Esophagus mucosa (tissue), 1 donor: ENCODE data around the gene FAHD1. TPM values are rescaled to one million over a fixed set of nuclear protein-coding genes. Genes with fewer than 3 reads are reported as not detected.
"Not testable (repeated sequence)": the region's sequence is repeated elsewhere in the genome, so short reads cannot be mapped to it uniquely, and the experiment has no call there.

ENCODE experiments used
- ATAC-seq: fragments of 200-7000 bp; cut with Tn5 transposase; one replicate; pipeline ENCODE4 v1.9.1; 2020
- total RNA-seq: library from RNA; stranded (reverse); gene quantifications from one replicate; pipeline ENCODE4 v1.2.4, GENCODE V29; 2023
- donor health status: DM: yes; HTN: yes; CAD: no.

FAHD1 gene
- total RNA-seq, 1 donor from 2014 or later = 28.1 TPM

DNA sequence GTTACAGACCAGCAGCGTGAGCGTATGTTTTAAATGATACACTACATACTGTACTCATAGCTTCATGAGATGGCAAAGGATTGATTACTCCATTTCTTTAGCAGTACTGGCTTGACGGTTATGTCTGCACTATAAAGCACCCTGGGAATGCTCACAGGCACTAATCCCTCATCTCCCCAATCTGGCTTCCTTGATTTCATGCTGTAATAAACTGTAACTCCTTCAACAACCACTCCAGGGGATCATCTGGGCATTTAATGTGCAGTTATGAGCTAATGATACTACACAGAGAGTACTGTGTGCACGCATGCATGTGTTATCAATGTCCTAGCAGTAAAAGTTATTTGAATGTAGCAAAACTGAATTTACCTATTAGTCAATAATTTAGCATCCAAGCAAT, 24.8 kb downstream of the FAHD1 start:
- ATAC-seq = no peak

DNA sequence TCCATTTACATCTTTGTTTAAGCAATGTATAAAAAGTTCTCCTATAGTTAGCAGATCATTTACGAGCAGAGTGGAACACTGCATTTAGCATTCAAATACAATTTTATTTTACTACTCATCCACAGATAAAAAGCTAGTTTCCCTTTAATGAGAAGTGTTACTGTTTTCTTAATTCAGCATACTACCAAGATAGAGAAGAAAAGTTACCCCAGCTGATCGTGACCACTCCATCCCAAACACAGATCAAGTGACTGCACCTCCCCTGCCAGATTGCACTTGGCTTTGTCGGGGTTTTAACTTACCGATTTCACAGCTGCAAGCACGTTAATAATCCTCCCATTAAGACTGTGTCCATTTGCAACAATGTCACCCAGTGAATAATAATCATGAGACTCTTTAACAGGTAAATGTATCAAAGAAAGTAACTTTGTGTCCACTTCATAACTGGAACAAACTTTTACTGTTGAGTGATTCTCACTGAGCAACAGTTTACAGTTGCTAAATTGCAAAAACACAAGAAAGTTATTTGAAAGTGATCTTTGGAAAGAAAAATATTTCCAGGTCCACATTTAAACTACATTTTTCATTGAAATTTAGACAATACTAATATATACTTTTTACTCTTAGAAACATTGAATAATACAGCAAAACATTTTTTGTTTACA, 30.6 kb downstream of the FAHD1 start:
- no peak for ATAC-seq

DNA sequence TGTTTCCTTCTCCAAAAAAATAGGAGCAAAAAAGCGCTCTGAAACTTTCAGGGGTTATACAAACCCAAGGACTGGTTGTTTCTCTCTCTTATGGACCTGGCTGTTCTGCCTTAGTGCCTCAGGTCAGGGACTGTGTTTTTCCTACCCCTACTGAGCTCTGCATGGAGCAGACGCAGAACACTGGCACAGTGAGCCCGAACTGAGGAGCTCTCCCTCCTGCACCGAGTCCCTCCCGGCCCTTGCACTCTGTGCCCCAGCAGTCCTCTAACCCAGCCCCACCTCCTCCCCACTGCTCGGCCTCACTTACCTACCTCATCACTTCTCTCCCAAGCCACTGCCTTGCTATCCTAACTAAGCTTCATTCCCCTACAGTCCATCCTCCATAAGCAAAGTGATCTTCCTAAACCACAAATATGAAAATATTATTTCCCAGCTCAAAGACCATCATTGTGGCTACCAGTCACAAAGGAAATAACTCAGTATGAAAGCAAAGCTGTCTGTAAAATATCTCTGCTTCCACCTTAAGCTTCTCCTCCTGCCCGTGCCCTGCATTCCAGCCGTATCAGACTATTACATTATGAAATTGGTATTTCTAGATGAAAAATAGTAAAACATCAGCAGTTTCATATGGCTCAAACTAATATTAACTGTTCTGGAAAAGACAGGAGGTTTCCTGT, 31.3 kb downstream of the FAHD1 start:
- no peak for ATAC-seq

DNA sequence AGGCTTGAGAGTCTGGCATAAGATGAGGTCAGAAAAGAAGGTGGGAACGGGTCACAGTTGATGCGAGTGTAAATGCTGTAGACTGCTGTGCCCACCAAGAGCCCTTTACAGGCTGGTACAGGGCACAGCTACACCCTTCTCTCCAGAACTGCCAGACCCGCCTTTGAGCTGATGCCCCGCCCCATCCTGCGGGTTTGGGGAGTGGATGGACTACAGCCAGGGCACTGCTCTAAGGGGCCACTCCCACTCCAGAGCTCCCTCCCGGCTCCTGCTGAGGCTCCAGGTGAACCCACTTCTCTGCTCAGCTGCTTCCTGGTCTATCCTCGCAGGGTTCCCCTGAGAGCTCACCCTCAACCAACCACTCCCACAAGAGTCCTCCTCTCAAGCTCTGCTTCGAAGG, 32.6 kb downstream of the FAHD1 start:
- ATAC-seq = peak; percentile 73

DNA sequence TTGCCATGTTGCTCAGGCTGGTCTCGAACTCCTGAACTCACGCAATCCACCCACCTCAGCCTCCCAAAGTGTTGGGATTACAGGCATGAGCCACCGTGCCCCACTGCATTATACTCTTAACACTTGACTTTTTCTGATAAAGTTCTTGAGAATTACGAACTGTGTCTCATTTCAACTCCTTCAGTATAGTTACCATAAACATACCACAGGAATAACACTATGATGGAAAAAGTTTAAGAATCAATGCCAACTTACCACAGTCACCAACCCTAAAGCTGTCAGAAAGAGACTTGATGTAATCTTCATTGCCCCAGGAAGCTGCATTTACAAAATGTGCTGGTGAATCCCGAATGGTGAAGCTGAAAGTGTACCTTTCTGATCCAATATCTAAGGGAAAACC, 34.7 kb downstream of the FAHD1 start:
- ATAC-seq = no peak

DNA sequence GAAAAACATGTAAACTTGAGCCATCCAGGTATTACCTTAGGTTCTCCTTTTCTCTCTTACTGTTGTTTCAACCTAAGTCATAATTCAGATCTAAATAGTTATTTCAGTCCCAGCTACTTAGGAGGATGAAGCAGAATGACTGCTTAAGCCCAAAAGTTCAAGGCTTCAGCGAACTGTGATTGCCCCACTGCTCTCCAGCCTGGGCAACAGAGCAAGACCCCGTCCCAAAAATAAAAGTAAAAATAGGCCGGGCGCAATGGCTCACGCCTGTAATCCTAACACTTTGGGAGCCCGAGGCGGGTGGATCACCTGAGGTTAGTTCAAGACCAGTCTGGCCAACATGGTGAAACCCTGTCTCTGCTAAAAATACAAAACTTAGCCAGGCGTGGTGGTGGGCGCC, 35.4 kb downstream of the FAHD1 start:
- no peak for ATAC-seq

DNA sequence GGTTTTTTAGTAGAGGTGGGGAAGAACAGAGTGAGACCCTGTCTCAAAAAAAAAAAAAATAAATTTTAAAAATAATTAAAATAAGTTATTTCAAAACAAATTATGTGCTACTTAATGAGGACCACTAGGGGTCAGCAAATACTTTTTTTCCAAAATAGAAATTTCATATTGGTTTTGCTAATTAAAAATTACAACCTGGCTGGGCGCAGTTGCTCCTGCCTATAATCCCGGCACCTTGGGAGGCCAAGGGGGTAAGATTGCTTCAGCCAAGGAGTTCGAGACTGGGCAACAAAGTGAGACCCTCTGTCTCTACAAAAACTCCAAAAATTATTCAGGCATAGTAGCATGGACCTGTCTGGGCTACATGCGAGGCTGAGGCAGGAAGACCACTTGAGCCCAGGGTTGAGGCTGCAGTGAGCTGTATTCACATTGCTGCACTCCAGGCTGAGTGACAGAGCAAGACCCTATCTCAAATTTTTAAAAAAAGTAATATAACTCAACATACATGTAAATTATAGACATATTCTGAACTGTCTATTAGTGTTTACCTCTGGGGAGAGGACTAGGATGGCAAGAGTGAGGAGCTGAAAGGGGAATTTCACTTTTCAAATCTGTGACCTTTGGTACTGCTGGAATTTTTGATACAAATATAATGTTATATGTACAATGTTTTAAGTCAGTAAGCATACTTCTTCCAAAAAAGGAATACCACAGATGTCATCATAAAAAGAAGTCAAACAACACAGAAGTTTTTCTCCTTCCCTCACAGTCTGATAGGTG, 36.9 kb downstream of the FAHD1 start:
- no peak for ATAC-seq

DNA sequence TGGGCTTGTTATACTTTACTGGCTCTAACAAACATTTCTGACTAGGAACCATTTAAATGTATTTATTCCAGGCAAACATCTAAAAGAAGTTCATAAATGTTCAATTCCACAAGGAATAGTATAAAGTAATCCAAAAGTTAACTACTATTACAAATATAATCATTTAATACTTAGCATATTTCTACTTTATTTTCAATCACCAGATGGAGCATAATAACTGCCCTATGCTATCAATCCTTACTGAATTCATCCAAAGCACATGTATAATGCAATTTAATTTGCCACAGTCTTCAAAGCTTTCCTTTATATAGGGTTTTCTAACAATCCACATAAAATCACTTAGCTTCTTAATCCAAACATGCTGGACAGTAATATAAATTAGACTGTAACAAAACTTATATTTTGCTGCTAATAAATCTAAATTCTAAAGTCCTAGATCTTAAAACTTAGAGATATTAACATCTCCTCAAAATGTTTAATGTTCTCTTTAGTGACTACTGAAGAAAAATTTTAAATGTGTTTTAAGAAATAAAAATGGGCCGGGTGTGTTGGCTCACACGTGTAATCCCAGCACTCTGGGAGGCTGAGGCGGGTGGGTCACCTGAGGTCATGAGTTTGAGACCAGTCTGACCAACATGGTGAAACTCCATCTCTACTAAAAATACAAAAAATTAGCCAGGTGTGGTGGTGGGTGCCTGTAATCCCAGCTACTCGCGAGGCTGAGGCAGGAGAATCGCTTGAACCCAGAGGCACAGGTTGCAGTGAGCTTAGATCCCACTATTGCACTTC, 39.1 kb downstream of the FAHD1 start:
- ATAC-seq = no peak

DNA sequence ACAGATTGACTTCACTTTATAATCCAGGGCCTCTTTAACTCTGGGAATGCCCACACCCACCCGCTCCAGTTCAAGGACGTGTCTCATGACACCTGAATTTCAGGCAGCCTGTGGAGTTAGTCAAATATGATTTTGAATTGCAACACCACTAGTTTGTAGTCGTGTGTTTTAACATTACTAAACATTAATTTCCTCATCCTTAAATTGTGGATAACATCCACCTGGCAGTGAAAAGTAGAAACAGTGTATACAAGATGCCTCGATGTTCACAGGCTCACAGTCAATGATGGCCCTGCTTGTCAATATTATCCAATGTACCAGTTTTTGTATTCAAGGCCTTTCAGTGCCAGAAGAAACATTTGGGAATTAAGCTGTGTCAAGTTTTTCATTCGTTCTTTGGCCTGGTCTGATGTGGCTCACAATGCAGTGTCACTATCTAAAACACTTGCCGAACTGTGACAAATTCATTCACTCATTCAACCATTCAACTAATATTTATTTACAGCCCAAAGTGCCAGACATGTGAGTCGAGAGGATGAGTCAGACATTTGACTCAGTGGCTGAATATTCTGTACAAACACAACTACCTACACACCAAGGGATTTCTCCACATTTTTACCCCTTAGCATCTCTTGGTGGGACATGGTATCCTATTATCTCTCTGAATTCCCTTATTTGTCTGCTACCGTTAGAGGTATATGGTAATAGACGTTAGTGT, 43.5 kb downstream of the FAHD1 start:
- peak; percentile 72 for ATAC-seq

DNA sequence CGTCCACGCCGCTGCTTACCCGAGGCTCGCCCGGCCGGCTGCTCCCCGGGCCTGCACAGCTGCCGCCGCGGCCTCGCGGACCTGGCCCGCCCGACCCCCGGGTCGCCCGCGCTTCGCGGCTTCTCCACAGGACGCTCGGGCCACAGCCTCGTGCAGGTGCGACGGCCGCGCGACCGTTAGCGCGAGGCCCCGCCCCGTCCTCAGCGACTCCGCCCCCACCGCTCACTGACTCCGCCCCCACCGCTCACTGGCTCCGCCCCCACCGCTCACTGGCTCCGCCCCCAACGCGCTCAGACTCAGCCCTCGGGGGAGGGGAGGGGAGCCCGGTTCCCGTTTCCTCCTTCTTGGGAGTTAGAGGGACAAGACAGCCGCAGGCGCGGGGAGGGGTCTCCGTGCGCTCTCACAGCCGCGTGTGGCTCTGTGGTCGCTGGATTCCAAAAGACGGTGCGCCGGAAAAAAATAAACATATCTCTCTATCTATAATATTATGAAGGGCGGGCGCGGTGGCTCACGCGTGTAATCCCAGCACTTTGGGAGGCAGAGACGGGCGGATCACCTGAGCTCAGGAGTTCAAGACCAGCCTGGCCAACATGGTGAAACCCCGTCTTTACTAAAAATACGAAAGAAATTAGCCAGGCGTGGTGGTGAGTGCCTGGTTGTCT, 45.1 kb downstream of the FAHD1 start, which contains the start of gene MEIOB:
Gene MEIOB, minus strand, starts transcription at position 191 of the 662 bp plus-strand sequence. CDS start 3,989 bp downstream, outside the sequence.
- ATAC-seq = peak; percentile 54

DNA sequence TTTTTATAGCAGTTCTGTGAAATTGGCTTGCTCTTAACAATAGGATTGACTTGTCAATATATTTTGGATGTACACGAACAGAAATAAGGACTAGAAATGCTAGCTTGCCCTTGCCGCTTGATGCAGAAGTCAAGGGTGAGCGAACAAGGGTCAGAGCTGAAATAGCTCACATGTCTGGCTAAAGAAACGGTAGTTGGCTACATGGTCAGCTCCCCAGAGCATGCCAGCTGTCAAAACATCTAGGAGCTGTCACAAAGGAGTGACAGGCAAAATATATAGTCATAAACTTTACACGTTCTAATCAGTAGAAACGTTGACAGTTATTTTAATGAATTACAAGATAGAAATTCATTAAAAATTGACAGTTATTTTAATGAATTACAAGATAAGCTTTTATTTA, 47.8 kb downstream of the FAHD1 start:
- no peak for ATAC-seq

DNA sequence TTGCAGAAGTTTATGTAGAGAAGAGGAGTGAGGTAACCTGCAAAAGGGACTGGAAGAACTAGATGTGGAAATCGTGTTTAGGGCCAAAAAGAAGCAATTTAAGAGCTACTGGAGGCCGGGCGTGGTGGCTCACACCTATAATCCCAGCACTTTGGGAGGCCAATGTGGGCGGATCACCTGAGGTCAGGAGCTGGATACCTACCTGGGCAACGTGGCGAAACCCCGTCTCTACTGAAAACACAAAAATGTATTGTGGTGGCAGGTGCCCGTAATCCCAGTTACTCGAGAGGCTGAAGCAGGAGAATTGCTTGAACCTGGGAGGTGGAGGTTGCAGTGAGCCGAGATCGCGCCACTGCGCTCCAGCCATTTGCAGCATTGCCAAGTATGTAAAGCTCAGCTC, 49.1 kb downstream of the FAHD1 start:
- ATAC-seq = not testable (repeated sequence)

DNA sequence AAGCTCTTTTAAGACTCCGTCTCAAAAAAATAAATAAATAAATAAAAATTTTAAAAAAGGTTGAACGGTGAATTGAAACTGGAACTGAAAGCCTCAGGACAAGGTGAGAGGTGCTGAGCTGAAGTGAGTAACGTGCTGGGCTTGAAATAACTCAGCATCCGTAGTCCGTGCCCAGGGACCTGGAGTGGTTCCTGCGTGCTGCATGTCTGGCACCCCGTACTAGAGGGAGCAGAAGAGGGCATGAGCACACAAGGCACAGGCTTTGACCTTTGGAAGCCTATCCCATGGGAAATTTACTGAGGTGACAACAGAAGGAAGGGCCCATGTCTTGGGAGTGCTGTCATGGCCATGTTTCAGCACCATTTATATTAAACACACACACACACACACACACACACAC, 49.5 kb downstream of the FAHD1 start:
- ATAC-seq = no peak

DNA sequence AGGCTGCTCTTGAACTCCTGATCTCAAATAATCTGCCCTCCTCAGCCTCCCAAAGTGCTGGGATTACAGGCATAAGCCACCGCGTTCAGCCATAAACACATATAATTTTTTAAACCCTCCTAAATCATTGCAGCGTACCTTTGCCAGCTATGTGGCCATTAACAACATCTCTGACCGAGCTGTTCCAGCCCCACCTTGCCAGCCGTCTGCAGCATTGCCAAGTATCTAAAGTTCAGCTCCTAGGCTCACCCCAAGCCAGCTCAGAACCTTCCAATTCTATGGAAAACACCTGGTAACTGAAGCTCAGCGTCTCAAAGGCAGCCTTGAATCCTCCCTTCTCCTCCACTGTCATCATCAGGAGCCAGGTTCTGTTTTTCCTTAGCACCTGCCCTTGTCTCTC, 50.1 kb downstream of the FAHD1 start:
- ATAC-seq = no peak

DNA sequence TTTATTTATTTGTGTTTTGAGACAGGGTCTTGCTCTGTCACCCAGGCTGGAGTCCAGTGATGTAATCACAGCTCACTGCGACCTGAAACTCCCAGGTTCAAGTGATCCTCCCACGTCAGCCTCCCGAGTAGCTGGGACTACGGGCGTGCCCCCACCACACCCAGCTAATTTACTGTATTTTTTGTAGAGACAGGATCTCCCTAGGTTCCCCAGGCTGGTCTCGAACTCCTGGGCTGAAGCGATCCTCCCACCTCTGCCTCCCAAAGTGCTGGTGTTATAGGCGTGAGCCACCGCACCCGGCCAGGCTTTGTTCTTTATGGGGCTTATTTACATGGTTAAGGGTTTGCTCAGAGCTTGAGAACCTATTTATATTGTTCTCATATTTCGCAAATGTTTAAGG, 50.8 kb downstream of the FAHD1 start:
- no peak for ATAC-seq

DNA sequence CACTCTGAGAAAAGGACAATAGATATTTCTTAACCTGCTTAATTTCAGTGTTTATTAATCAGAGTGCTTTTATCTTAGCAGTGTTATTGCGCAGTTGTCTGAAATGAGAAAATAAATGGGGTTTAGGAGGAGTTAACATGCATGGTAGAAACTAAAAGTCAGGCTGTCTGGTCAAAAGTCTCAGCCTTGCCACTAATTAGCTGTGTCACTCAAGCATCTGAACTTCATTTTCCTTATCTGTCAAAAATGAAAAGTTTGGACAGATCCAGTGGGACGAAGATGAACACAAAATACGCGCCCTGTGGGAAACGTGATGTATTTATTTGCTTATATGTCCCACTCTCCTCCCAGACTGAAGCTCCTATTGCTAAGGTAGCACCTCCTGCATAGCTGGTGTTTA, 51.2 kb downstream of the FAHD1 start:
- no peak for ATAC-seq

Other genes with a start within 250 kb of the FAHD1 start
- 8.3 TPM for gene IFT140, start 215.1 kb upstream of the FAHD1 start, total RNA-seq
- 9.6 TPM for gene CRAMP1, start 214.8 kb upstream of the FAHD1 start, total RNA-seq
- 79.3 TPM for gene JPT2, start 148.9 kb upstream of the FAHD1 start, total RNA-seq
- 16.3 TPM for gene MAPK8IP3, start 121.0 kb upstream of the FAHD1 start, total RNA-seq
- 29.6 TPM for gene NME3, start 55.7 kb upstream of the FAHD1 start, total RNA-seq
- gene EME2, start 54.4 kb upstream of the FAHD1 start, total RNA-seq = 13.0 TPM
- 98.6 TPM for gene MRPS34, start 54.1 kb upstream of the FAHD1 start, total RNA-seq
- 23.5 TPM for gene SPSB3, start 44.6 kb upstream of the FAHD1 start, total RNA-seq
- 45.6 TPM for gene NUBP2, start 44.2 kb upstream of the FAHD1 start, total RNA-seq
- gene IGFALS, start 33.5 kb upstream of the FAHD1 start, total RNA-seq = not detected
- gene HAGH, start 381 bp upstream of the FAHD1 start, total RNA-seq = 16.9 TPM
- not detected for gene MEIOB, start 45.0 kb downstream of the FAHD1 start, total RNA-seq
- 1.4 TPM for gene HS3ST6, start 91.2 kb downstream of the FAHD1 start, total RNA-seq
- gene MSRB1, start 116.0 kb downstream of the FAHD1 start, total RNA-seq = 44.0 TPM
- 0.12 TPM for gene RPL3L, start 127.5 kb downstream of the FAHD1 start, total RNA-seq
- 115 TPM for gene NDUFB10, start 132.3 kb downstream of the FAHD1 start, total RNA-seq
- gene RPS2, start 137.6 kb downstream of the FAHD1 start, total RNA-seq = 3,204 TPM
- not detected for gene RNF151, start 139.7 kb downstream of the FAHD1 start, total RNA-seq
- gene TBL3, start 144.8 kb downstream of the FAHD1 start, total RNA-seq = 31.5 TPM
- gene NOXO1, start 154.3 kb downstream of the FAHD1 start, total RNA-seq = 4.6 TPM
- gene GFER, start 157.0 kb downstream of the FAHD1 start, total RNA-seq = 17.0 TPM
- gene SYNGR3, start 162.8 kb downstream of the FAHD1 start, total RNA-seq = 0.16 TPM
- gene ZNF598, start 182.6 kb downstream of the FAHD1 start, total RNA-seq = 41.0 TPM
- 0.80 TPM for gene NPW, start 192.6 kb downstream of the FAHD1 start, total RNA-seq
- gene NHERF2, start 199.7 kb downstream of the FAHD1 start, total RNA-seq = 21.6 TPM
- 15.8 TPM for gene NTHL1, start 220.6 kb downstream of the FAHD1 start, total RNA-seq
- 49.5 TPM for gene TSC2, start 220.8 kb downstream of the FAHD1 start, total RNA-seq